GM18873 (cell line): ENCODE measurements around the gene KRT80.

Source experiments
- ATAC-seq: cut with Tn5 transposase; IDR thresholded peaks from one replicate; pipeline ENCODE4 v1.9.1; 2021; ENCODE audit warnings: mild to moderate bottlenecking, moderate library complexity, moderate number of reproducible peaks; ENCODE audit not compliant: unreplicated experiment, low FRiP score

Gene KRT80

DNA sequence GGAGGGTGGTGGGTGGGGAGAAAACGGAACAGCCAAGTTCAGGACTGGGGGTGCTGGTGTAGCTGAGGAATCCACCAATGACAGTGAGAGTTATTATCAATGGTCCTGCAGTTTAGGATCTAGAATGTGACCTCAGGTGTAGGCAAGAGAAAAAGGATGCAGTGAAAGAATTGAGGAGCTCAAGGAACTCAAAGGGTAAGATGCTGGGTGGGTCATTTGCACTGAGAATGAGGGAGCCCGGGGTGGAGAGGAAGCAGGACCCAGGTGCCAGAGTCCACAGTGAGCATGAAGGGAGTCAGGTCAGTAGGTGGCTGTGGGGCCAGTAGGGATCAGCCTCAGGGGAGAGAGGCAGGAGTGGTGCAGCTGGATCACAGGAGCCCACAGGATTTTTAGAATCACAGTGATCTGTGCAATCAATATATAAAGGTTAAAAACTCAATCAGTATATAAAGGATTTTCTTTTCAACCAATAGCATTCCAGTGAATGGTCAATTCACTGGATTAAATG, 38.1 kb upstream of the KRT80 start:
- ATAC-seq: no peak

DNA sequence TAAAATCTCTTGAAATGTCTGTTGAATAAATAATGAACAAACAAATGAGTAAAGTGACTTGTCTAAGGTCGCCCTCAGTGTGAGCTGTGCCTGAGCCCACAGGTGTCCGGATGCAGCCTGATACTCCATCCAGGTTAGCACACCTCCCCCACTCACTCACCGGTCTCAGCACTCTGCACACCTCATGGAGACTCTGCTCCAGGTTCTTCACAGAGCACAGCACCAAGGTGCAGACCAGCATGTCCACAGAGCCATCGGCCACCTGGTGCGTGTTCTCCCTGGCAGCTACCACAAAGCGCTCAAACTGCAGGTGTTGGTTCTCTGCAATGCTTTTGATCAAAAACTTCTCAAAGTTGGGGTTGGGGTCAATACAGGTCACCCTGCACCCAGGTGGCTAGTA, 37.1 kb upstream of the KRT80 start:
- no peak for ATAC-seq

DNA sequence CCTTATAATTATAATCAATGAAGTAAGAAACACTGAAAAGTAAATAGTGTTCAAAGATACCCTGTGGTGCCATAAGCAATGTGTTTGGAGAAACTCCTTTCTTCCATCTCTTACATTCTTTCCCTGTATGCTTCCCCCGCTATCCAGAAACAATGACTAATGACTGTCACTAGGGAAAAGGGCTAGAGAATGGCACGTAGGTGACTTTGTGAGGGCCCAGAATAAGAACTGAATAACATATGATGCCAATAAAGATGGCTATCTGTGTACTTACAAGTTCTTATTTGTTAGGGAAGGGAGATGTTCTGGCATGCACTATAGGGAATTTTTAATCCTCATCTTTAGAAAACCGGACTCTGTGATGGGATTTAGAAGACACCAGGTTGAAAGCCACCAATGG, 36.6 kb upstream of the KRT80 start:
- no peak for ATAC-seq

- no peak for ATAC-seq
Observed at GRCh38 chr12:52227606-52228166, 35.9 kb upstream of the KRT80 start.

GRCh38 chr12:52226446-52226845, 34.6 kb upstream of the KRT80 start:
- no peak for ATAC-seq

DNA sequence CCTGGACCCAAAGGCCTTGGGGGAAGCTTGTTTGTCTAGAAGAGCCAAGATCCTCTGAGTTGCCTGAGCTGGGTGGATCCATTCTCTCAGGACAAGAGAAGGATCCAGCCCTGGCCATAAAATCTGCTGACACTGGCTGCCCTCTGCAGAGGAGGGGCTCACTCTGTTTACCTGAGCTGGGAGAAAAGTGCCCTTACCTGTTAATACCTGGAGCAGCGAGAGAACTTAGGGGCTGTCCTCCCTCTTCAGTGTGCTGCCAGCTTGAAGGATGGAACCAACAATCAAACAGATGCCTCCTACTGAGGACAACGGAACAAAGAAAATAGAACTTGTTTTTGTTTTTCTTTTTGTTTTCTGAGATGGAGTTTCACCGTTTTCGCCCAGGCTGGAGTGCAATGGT, 33.9 kb upstream of the KRT80 start:
- ATAC-seq: no peak

DNA sequence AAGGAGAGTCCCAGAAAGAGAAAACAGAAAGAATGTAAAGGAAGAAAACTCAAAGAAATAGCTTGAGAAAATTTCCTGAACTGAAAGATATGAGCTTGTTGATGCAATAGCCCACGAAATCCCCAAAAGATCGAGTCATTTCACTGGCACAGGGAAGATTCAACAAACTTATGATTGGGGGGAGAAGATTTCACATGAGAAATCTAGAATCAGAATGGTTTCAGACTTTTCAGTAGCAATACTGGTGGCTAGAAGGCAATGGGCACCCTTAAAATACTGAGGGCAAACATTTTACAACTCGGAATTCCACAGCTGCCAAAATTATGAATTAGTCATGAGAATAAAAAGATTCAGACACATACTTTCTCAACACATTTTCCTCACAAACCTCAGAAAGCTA, 32.3 kb upstream of the KRT80 start:
- no peak for ATAC-seq

GRCh38 chr12:52223406-52224039, 31.7 kb upstream of the KRT80 start:
- no peak for ATAC-seq

- ATAC-seq: no peak
Observed at GRCh38 chr12:52222692-52223091, 30.9 kb upstream of the KRT80 start.

GRCh38 chr12:52221912-52222457, 30.2 kb upstream of the KRT80 start:
- ATAC-seq: no peak

DNA sequence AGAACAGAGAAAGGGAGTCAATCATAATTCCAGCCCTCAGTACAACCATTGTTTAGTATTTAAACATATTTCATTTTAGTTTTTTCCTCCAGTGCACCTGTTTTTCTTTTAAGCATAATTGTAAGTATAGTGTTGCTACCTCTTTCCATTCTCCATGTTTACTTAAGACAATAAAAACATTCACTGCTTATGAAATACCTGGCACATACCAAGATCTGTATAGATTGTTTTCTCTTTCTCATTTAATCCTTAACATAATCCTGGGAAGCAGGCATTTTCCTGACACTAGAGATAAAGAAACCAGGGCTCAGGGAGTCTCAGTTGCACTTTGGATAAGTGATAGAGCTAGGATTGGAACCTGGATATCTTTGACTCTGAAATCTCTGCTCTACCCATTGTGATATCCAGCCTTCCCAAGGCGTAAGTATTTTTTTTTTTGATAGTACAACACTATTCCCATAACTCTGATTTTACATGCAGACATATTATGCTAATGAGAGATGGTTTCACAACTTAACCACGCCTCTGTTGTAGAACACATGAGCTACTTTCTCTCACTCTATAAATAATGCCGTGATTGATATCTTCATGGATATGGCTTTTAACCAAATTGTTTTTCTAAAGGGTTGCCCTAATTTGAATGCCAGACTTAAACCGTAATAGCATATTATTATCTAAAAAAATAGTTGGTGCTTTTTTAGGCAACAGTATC, 29.4 kb upstream of the KRT80 start:
- no peak for ATAC-seq

DNA sequence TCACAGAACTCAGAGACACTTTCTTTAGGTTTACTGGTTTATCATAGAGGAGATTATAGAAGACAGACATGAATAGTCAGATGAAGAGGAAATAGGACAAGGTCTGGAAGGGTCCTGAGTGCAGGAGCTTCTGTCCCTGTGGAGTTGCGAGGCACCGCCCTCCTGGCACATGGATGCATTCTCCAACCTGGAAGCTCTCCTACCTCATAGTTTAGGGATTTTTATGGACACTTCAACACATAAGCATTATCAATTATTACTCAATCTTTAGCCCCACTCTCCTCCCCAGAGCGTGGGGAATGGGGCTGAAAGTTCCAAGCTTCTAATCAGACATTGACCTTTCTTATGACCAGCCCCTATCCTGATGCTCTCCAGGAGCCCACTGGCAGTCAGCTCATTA, 28.7 kb upstream of the KRT80 start:
- no peak for ATAC-seq

DNA sequence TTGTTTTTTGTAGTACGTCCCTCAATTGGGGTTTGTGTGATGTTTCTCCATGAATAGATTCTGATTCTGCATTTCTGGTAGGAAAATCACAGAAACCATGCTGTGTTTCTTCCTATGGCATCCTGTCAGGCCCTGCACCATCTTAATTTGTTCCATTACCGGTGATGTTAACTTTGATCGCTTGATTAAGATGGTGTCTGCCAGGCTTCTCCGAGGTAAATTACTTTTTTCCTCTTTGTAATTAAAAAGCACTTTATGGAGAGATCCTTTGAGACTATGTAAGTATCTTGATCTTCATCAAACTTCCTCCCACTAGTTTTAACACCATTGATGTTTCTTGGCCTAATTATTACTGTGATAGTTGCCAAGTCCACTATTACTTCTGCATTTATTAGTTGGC, 26.2 kb upstream of the KRT80 start:
- ATAC-seq: no peak

DNA sequence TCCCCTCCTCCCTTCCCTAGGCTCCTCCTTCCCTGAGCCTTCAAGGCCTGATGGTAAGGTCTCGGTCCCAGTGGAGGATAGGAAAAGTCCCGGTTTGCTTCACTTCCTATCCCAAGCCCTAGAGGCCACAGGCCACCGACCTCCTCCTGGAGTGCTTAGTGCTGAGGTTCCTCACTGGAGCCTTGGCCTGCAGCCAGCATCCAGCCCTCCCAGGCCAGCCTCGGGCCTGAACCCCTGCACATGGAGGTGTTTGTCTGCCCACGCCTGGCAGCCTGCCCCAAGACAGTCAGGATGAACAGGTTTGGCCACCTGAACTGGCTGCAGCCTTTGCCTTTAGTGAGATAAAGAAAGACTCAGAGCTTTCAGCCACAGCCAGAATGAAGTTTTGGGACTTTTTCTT, 25.4 kb upstream of the KRT80 start:
- no peak for ATAC-seq

- no peak for ATAC-seq
Observed at GRCh38 chr12:52216807-52217206, 25.0 kb upstream of the KRT80 start.

DNA sequence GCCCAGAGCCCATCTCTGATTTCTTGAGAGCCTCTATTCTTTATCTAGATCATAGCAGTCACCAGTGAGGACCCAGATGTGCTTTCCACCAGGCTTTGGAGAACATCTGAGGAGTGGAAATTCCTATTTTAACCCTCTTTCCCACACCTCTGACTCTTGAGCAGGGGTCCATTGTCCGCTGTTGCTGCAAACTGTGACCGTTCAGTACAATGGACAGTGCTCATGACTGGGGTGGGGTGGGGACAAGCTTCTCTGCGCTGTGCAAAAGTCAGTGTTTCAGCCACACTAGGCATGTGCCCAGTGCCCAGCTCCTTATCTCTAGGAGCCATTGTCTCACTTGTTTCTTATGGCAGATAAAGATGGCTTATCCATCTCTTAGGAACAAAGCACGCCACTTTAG, 24.3 kb upstream of the KRT80 start:
- no peak for ATAC-seq

DNA sequence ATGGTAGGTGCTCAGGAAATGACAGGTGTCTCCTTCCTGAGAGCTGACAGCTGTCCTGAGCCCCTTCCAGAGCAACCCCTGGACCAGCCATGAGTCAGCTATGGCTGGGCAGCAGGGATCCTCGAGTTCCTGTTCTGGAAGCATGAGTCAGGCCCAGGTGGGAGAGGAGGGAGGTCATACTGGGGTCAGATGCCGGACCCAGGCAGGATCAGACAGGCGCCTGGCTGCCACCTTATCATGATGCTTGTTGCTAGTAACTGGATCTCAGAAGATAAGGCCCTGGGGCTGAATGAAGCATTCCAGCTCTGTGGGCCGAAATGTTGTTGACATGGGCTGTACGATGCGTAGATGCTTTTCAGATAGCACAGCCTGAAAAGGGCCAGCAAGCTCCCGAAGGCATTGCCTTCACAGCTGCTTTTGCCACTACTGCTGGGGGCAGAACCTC, 23.8 kb upstream of the KRT80 start:
- ATAC-seq: no peak

GRCh38 chr12:52214421-52214802, 22.6 kb upstream of the KRT80 start:
- ATAC-seq: no peak

GRCh38 chr12:52213564-52214420, 22.0 kb upstream of the KRT80 start:
- ATAC-seq: no peak

GRCh38 chr12:52212701-52213563, 21.1 kb upstream of the KRT80 start:
- no peak for ATAC-seq
